GM12864 (cell line): ENCODE results near the gene QTRT2.

Experiments used
- DNase-seq: peaks from one replicate; pipeline ENCODE4 v3.0.0-alpha.2; 2011; ENCODE audit warnings: low read depth
- H3K4me3 ChIP-seq: 2 replicates; pipeline ENCODE4 v1.5.1; 2011; ENCODE audit warnings: mild to moderate bottlenecking, low read depth, low read length, control low read depth
- TF ChIP-seq, protein P1 (sequence below): IDR thresholded peaks from 2 replicates; pipeline ENCODE4 v1.5.1; 2011; ENCODE audit warnings: low read depth, mild to moderate bottlenecking, moderate library complexity, low read length, control low read depth, inconsistent platforms; ENCODE audit errors: missing control alignments

QTRT2 gene

GRCh38 chr3:114103858-114104257, 47.3 kb downstream of the QTRT2 start:
- TF ChIP-seq, protein P1, sequence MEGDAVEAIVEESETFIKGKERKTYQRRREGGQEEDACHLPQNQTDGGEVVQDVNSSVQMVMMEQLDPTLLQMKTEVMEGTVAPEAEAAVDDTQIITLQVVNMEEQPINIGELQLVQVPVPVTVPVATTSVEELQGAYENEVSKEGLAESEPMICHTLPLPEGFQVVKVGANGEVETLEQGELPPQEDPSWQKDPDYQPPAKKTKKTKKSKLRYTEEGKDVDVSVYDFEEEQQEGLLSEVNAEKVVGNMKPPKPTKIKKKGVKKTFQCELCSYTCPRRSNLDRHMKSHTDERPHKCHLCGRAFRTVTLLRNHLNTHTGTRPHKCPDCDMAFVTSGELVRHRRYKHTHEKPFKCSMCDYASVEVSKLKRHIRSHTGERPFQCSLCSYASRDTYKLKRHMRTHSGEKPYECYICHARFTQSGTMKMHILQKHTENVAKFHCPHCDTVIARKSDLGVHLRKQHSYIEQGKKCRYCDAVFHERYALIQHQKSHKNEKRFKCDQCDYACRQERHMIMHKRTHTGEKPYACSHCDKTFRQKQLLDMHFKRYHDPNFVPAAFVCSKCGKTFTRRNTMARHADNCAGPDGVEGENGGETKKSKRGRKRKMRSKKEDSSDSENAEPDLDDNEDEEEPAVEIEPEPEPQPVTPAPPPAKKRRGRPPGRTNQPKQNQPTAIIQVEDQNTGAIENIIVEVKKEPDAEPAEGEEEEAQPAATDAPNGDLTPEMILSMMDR: no peak
- no peak overlapping the region for H3K4me3 ChIP-seq
- DNase-seq: no peak

GRCh38 chr3:114104414-114104813, 47.9 kb downstream of the QTRT2 start:
- TF ChIP-seq, protein P1: no peak
- no peak for DNase-seq
- H3K4me3 ChIP-seq: no peak overlapping the region

- no peak overlapping the region for H3K4me3 ChIP-seq
- no peak for DNase-seq
- TF ChIP-seq, protein P1: no peak
Observed at GRCh38 chr3:114108137-114108536, 51.6 kb downstream of the QTRT2 start.

DNA sequence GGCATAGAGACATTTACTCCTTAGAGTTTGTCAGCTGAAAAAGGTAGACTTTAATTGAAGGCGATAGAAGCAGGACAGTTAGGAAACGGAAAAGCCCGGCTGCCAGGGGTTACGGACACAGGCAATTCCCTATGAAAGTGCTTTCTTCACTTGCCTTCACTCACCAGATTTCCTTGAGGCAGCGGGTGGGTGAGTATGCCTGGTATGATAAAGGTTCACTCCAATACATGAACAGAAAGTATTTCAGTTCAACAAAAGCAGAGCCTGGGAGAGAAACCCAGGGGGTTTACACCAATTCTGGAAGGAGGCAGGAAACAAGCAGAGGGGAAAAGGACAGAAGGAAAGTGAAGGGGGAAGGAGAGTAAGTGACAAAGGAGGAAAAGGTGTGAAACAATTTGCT, 53.9 kb downstream of the QTRT2 start:
- no peak overlapping the region for H3K4me3 ChIP-seq
- TF ChIP-seq, protein P1: no peak
- no peak for DNase-seq

GRCh38 chr3:114111060-114111770, 54.7 kb downstream of the QTRT2 start:
- no peak for DNase-seq
- TF ChIP-seq, protein P1: no peak
- no peak overlapping the region for H3K4me3 ChIP-seq

DNA sequence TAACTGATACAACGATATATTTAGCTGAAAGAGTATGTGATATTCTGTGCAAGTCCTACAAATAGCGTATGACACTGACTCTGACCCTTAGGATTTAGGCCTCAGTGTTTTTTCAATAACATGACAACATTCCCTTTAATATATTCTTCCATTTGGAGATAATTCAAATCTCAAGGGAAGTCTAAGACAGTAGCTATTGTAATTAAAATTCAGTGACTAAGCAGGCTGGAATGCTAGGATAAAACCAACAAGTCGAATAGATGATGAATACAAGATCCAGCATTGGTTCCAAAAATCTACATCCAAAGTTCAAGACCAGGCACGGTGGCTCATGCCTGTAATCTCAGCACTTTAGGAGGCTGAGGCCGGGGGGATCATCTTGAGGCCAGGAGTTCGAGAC, 56.2 kb downstream of the QTRT2 start:
- no peak overlapping the region for H3K4me3 ChIP-seq
- TF ChIP-seq, protein P1: no peak
- DNase-seq: no peak

GRCh38 chr3:114114719-114115118, 58.2 kb downstream of the QTRT2 start:
- H3K4me3 ChIP-seq: no peak overlapping the region
- TF ChIP-seq, protein P1: no peak
- DNase-seq: no peak
